Trophoblast cell (in vitro differentiated cells and primary cell): ENCODE results near the gene TWF2.

ENCODE experiments used
- DNase-seq, 2 donors: peaks; one replicate each; pipeline ENCODE4 v3.0.0-alpha.2; 2016
- H2AFZ ChIP-seq: 2 replicates; pipeline ENCODE4 v1.6.1; 2013; ENCODE audit warnings: low read length, moderate library complexity, mild to moderate bottlenecking; ENCODE audit not compliant: insufficient read depth, poor library complexity
- H2AK5ac ChIP-seq: 2 replicates; pipeline ENCODE4 v1.6.1; 2013; ENCODE audit warnings: mild to moderate bottlenecking, low read length
- H2BK120ac ChIP-seq: 2 replicates; pipeline ENCODE4 v1.6.1; 2013; ENCODE audit warnings: low read length, mild to moderate bottlenecking, moderate library complexity; ENCODE audit not compliant: insufficient read depth, poor library complexity
- H2BK12ac ChIP-seq: 2 replicates; pipeline ENCODE4 v1.6.1; 2013; ENCODE audit warnings: mild to moderate bottlenecking, low read length, moderate library complexity
- H2BK5ac ChIP-seq: 2 replicates; pipeline ENCODE4 v1.6.1; 2013; ENCODE audit warnings: low read length, low read depth, moderate library complexity, mild to moderate bottlenecking; ENCODE audit not compliant: poor library complexity
- H3K14ac ChIP-seq: 2 replicates; pipeline ENCODE4 v1.6.1; 2013; ENCODE audit warnings: mild to moderate bottlenecking, low read length
- H3K18ac ChIP-seq: 2 replicates; pipeline ENCODE4 v1.6.1; 2013; ENCODE audit warnings: mild to moderate bottlenecking, low read length
- H3K23ac ChIP-seq: 2 replicates; pipeline ENCODE4 v1.6.1; 2013; ENCODE audit warnings: low read length
- H3K27ac ChIP-seq: 2 replicates; pipeline ENCODE4 v1.5.1; 2013; ENCODE audit warnings: low read depth, mild to moderate bottlenecking, inconsistent platforms, low read length, moderate library complexity
- H3K27me3 ChIP-seq: 2 replicates; pipeline ENCODE4 v1.6.1; 2013; ENCODE audit warnings: inconsistent platforms, mild to moderate bottlenecking, low read length, moderate library complexity; ENCODE audit not compliant: insufficient read depth
- H3K36me3 ChIP-seq, 2 experiments: 1 replicate in 1 of 2; 2 replicates in 1 of 2; pipeline ENCODE4 v1.6.1; 2013; ENCODE audit warnings: low read length in 2 of 2, mild to moderate bottlenecking in 2 of 2, moderate library complexity in 1 of 2; ENCODE audit not compliant: insufficient read depth in 2 of 2, control insufficient read depth in 1 of 2
- H3K4ac ChIP-seq: 2 replicates; pipeline ENCODE4 v1.6.1; 2013; ENCODE audit warnings: low read depth, mild to moderate bottlenecking, low read length, moderate library complexity
- H3K4me1 ChIP-seq, 2 experiments: 1 replicate in 1 of 2; 2 replicates in 1 of 2; pipeline ENCODE4 v1.6.1; 2013; ENCODE audit warnings: low read length in 2 of 2, mild to moderate bottlenecking in 2 of 2, moderate library complexity in 1 of 2; ENCODE audit not compliant: insufficient read depth in 2 of 2, control insufficient read depth in 1 of 2
- H3K4me2 ChIP-seq: 2 replicates; pipeline ENCODE4 v1.6.1; 2013; ENCODE audit warnings: inconsistent platforms, mild to moderate bottlenecking, low read length, moderate library complexity
- H3K4me3 ChIP-seq: 2 replicates; pipeline ENCODE4 v1.5.1; 2013; ENCODE audit warnings: mild to moderate bottlenecking, low read depth, low read length, inconsistent platforms
- H3K79me1 ChIP-seq: one replicate; pipeline ENCODE4 v1.6.1; 2013; ENCODE audit warnings: low read length
- H3K79me2 ChIP-seq: 2 replicates; pipeline ENCODE4 v1.6.1; 2013; ENCODE audit warnings: low read length, mild to moderate bottlenecking; ENCODE audit not compliant: control insufficient read depth, insufficient read depth, poor library complexity
- H3K9ac ChIP-seq: 2 replicates; pipeline ENCODE4 v1.6.1; 2013; ENCODE audit warnings: mild to moderate bottlenecking, low read length
- H3K9me3 ChIP-seq: 2 replicates; pipeline ENCODE4 v1.6.1; 2013; ENCODE audit warnings: low read depth, mild to moderate bottlenecking, control low read depth, inconsistent platforms, low read length; ENCODE audit not compliant: insufficient read depth
- H4K12ac ChIP-seq: 2 replicates; pipeline ENCODE4 v1.6.1; 2013; ENCODE audit warnings: low read depth, mild to moderate bottlenecking, low read length, moderate library complexity
- H4K8ac ChIP-seq: 2 replicates; pipeline ENCODE4 v1.6.1; 2013; ENCODE audit warnings: low read depth, mild to moderate bottlenecking, low read length, moderate library complexity
- H4K91ac ChIP-seq: one replicate; pipeline ENCODE4 v1.6.1; 2013; ENCODE audit warnings: low read depth, mild to moderate bottlenecking, low read length, moderate library complexity
- WGBS: extraction: QIAGEN DNeasy Blood & Tissue Kit; methylation state at CpG from one replicate; pipeline ENCODE4 v1.1.7; 2013; ENCODE audit warnings: missing lambda C conversion rate; ENCODE audit not compliant: insufficient read length, insufficient coverage; ENCODE audit errors: extremely low coverage; 5-methylcytosine and 5-hydroxymethylcytosine counted together

The TWF2 gene

DNA sequence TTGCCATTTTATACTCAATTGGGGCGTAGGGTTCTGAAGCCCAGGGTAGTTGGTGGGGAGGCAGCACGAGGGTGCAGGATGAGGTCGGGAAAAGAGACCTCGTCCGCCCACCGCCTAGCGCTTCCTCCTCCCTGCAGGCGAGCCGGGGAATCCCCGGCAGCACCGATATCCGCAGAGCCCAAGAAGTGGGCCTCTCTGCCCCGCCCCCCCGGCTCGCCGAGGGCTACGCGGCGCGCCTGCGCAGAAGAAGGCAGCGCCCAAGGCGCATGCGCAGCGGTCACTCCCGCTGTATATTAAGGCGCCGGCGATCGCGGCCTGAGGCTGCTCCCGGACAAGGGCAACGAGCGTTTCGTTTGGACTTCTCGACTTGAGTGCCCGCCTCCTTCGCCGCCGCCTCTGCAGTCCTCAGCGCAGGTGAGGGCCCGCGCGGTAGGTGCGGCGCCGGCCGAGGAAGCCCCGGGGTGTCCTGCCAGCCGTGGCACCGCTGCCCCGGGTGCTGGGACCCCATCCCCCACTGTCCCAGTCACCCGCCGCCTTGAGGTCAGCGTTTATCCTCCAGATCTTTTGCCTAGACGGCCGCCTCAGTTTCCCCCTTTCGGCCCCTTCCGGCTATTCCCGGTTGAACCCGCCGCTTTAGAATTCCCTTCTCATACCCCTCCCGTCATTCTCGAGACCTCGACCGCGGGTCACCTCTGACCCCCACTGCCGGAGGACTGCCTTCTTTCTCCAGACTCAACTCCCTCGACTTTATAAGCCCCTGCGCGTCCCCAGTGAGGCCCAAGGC lies 40.9 kb downstream of the TWF2 start, which contains the start of gene ALAS1:
TSS of gene ALAS1 (plus strand) at position 319 of the 784 bp plus-strand sequence. CDS start 1,082 bp downstream, outside the sequence.
- Histone ChIP-seq H3K4me3 (peak within 1 kb of the TSS; percentile 95), H3K9me3 (peaks cover 2% of the 10 kb centered on the region), H3K4ac (peak within 1 kb of the TSS; percentile 85), H3K27me3 (no peaks in the 10 kb centered on the region), H4K12ac (peak within 1 kb of the TSS; percentile 79), H3K14ac (peak within 1 kb of the TSS; percentile 98), H3K18ac (peak within 1 kb of the TSS; percentile 99), H2BK120ac (peak within 1 kb of the TSS; percentile 88), H3K27ac (peak within 1 kb of the TSS; percentile 79), H3K9ac (peak within 1 kb of the TSS; percentile 88), H3K4me2 (peak within 1 kb of the TSS; percentile 77), H2AFZ (peak within 1 kb of the TSS; percentile 94), H3K4me1 (peaks cover 11 to 14% of the 10 kb centered on the region in 2 experiments), H4K8ac (peak within 1 kb of the TSS; percentile 94), H3K79me2 (peaks cover 7% of the 10 kb centered on the region), H4K91ac (peak within 1 kb of the TSS; percentile 95), H2BK5ac (peak within 1 kb of the TSS; percentile 88), H2AK5ac (peak within 1 kb of the TSS; percentile 93), H2BK12ac (peak within 1 kb of the TSS; percentile 59), H3K79me1 (peaks cover 11% of the 10 kb centered on the region), H3K23ac (no peak within 1 kb of the TSS), H3K36me3 (peaks cover 12% of the 10 kb centered on the region in 2 experiments)
- DNase-seq, result peak; percentile 93 to 98
- no CpG with 5 or more reads among the region's 71 CpGs for WGBS

DNA sequence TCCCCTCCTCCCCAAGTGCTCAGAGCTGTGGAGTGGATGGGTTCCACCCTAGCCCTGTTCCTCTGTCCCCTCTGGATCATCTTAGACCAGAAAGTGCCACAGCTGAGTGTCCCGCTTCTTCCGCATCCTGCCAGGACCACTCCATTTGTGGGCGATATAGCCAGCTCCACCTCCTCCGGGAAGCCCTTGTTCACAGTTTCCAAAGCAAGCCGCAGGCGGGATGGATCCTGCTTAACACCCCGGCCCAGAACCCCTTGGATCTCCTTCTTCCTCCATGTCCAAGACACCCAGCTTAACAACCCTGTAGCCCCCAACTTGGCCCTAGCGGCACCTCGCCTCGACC lies 41.5 kb downstream of the TWF2 start:
- H3K36me3 ChIP-seq, result peaks cover 7 to 11% of the 10 kb centered on the region in 2 experiments
- peak overlapping the region; percentile 55 for H3K18ac ChIP-seq
- H2BK12ac ChIP-seq, result peak overlapping the region; percentile 1
- no peak overlapping the region for H3K23ac ChIP-seq
- no peak for DNase-seq
- H3K27ac ChIP-seq, result no peak overlapping the region
- H4K12ac ChIP-seq, result peak overlapping the region; percentile 72
- peaks cover 11% of the 10 kb centered on the region for H3K79me1 ChIP-seq
- peak overlapping the region; percentile 60 for H3K4me2 ChIP-seq
- H2AK5ac ChIP-seq, result no peak overlapping the region
- H2BK5ac ChIP-seq, result peak overlapping the region; percentile 10
- H3K4me3 ChIP-seq, result no peak overlapping the region
- H3K4me1 ChIP-seq, result peaks cover 11 to 14% of the 10 kb centered on the region in 2 experiments
- no peaks in the 10 kb centered on the region for H3K27me3 ChIP-seq
- peak overlapping the region; percentile 87 for H4K91ac ChIP-seq
- peaks cover 7% of the 10 kb centered on the region for H3K79me2 ChIP-seq
- peak overlapping the region; percentile 14 for H3K4ac ChIP-seq
- peaks cover 2% of the 10 kb centered on the region for H3K9me3 ChIP-seq
- peak overlapping the region; percentile 92 for H4K8ac ChIP-seq
- H2BK120ac ChIP-seq, result peak overlapping the region; percentile 20
- H3K9ac ChIP-seq, result peak overlapping the region; percentile 11
- WGBS, result no CpG with 5 or more reads among the region's 10 CpGs
- H3K14ac ChIP-seq, result peak overlapping the region; percentile 60
- peak overlapping the region; percentile 61 for H2AFZ ChIP-seq

DNA sequence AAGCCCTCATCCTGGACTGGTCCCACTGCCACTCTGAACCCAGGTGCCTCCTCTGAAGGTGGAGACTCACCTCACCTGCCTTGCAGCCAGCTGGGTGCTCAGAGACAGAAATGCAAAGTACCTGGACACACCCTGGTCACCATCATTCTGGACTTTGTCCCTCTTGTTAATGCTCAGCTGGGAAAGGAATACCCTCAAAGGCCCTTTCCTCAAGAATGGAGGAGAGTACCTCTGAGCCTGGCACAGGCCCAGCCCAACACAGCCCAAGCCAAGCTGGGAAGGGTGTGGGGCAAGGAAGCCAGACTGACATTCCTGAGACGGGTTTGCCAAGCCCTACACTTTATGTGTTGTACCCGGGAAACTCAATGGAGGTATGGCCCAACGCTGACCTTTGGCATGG lies 42.0 kb downstream of the TWF2 start:
- Histone ChIP-seq H3K14ac (no peak overlapping the region), H2AK5ac (no peak overlapping the region), H3K18ac (no peak overlapping the region), H3K4ac (no peak overlapping the region), H3K79me2 (peaks cover 7% of the 10 kb centered on the region), H3K4me3 (no peak overlapping the region), H2BK5ac (no peak overlapping the region), H2BK12ac (peak overlapping the region; percentile 44), H3K36me3 (peaks cover 4 to 9% of the 10 kb centered on the region in 2 experiments), H3K27me3 (no peaks in the 10 kb centered on the region), H4K8ac (peak overlapping the region; percentile 92), H3K27ac (no peak overlapping the region), H4K91ac (peak overlapping the region; percentile 87), H3K23ac (no peak overlapping the region), H2AFZ (no peak overlapping the region), H3K9me3 (no peaks in the 10 kb centered on the region), H3K4me1 (peaks cover 11 to 14% of the 10 kb centered on the region in 2 experiments), H4K12ac (no peak overlapping the region), H3K4me2 (no peak overlapping the region), H3K9ac (no peak overlapping the region), H2BK120ac (no peak overlapping the region), H3K79me1 (peaks cover 11% of the 10 kb centered on the region)
- no peak for DNase-seq
- WGBS, result no CpG with 5 or more reads among the region's 3 CpGs

DNA sequence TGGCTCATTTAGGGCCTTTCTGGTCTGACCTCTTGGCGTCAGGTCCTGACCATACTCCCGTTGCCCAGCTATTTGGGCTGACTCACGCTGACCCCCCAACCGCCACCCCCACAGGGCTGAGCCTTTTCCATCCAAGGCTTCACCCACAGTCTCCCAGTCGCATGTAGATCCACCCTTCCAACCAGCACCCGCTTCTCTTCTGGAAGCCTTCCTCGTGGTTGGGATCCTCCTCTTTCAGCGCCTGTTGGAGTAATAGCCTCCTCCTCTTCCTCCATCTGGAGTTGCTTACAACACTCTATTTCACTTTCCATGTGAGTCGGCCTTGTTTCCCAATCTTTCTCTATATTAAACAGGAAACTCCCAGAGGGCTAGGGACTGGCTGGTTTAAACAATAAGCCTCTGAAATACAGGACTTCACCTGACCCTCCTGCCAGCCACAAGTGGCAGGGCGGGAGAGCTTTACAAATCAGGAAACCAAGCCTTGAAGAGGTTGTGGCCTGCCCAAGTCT lies 43.1 kb downstream of the TWF2 start:
- Histone ChIP-seq H3K79me2 (peaks cover 7% of the 10 kb centered on the region), H3K27me3 (no peaks in the 10 kb centered on the region), H3K23ac (no peak overlapping the region), H4K91ac (no peak overlapping the region), H3K4me2 (no peak overlapping the region), H2BK12ac (no peak overlapping the region), H3K27ac (no peak overlapping the region), H3K36me3 (peaks cover 4 to 6% of the 10 kb centered on the region in 2 experiments), H4K8ac (no peak overlapping the region), H3K9me3 (no peaks in the 10 kb centered on the region), H2BK5ac (no peak overlapping the region), H3K18ac (no peak overlapping the region), H2BK120ac (no peak overlapping the region), H3K14ac (no peak overlapping the region), H2AK5ac (no peak overlapping the region), H3K4me1 (peaks cover 11 to 14% of the 10 kb centered on the region in 2 experiments), H3K9ac (no peak overlapping the region), H3K4ac (no peak overlapping the region), H2AFZ (no peak overlapping the region), H3K79me1 (peaks cover 11% of the 10 kb centered on the region), H4K12ac (no peak overlapping the region), H3K4me3 (no peak overlapping the region)
- no CpG with 5 or more reads among the region's 10 CpGs for WGBS
- DNase-seq, result peak in 1 of 2 donors; percentile 45
